GM19193 (cell line): Measurements from ENCODE around the gene PXMP4.

Source experiments
- POLR2A ChIP-seq: IDR thresholded peaks from 4 replicates; pipeline ENCODE4 v1.6.1; 2011; ENCODE audit not compliant: insufficient read depth, insufficient read length; ENCODE audit errors: extremely low read depth

PXMP4 gene

GRCh38 chr20:33679758-33680485, 40.2 kb downstream of the PXMP4 start:
- no peak for TF ChIP-seq POLR2A

- TF ChIP-seq POLR2A: no peak
Observed at GRCh38 chr20:33677991-33678702, 42.0 kb downstream of the PXMP4 start.

- no peak for TF ChIP-seq POLR2A
Observed at GRCh38 chr20:33676652-33677645, 43.2 kb downstream of the PXMP4 start.

- TF ChIP-seq POLR2A: no peak
Observed at GRCh38 chr20:33676121-33676520, 44.0 kb downstream of the PXMP4 start.

- TF ChIP-seq POLR2A: no peak
Observed at GRCh38 chr20:33675136-33675959, 44.8 kb downstream of the PXMP4 start.

- peak; percentile 32 for TF ChIP-seq POLR2A
Observed at GRCh38 chr20:33674294-33675135, 45.6 kb downstream of the PXMP4 start, which contains the start of gene NECAB3. Gene NECAB3, minus strand, starts transcription at chr20:33674428. Its CDS starts 76 bp downstream, at chr20:33674352.

- no peak for TF ChIP-seq POLR2A
Observed at GRCh38 chr20:33673410-33674293, 46.5 kb downstream of the PXMP4 start.

GRCh38 chr20:33673114-33673409, 47.0 kb downstream of the PXMP4 start:
- TF ChIP-seq POLR2A: no peak

GRCh38 chr20:33672426-33673113, 47.5 kb downstream of the PXMP4 start:
- TF ChIP-seq POLR2A: no peak

GRCh38 chr20:33671573-33672288, 48.4 kb downstream of the PXMP4 start:
- TF ChIP-seq POLR2A: no peak
